GM23338 (cell line): Measurements from ENCODE around the gene SH3RF3. TPM values are rescaled to one million over a fixed set of nuclear protein-coding genes. Genes with fewer than 3 reads are reported as not detected.

Experiments
- JUNB ChIP-seq: IDR thresholded peaks from one replicate; pipeline ENCODE4 v1.6.1; 2016; ENCODE audit warnings: antibody characterized with exemption; ENCODE audit not compliant: unreplicated experiment
- POLR2AphosphoS5 ChIP-seq: IDR thresholded peaks from 2 replicates; pipeline ENCODE4 v1.6.1; 2016; ENCODE audit warnings: antibody characterized with exemption, low read depth
- polyA plus RNA-seq: library from polyadenylated mRNA; unstranded; fragments of >200 nt; fragmentation: Nextera tagmentation; extraction: Ambion mirVana; gene quantifications from 2 replicates; pipeline ENCODE4 v1.2.1, GENCODE V29; 2016
- total RNA-seq: library from RNA; depleted of rRNA; stranded (reverse); fragments of >200 nt; shearing (Covaris generic); gene quantifications from 2 replicates; pipeline ENCODE4 v1.2.3, GENCODE V29; 2014
- TF ChIP-seq, protein P1 (sequence below): fragments of 250-450 bp; sonication (Bioruptor Pico); IDR thresholded peaks from 2 replicates; pipeline ENCODE4 v1.5.0; 2020; ENCODE audit warnings: mild to moderate bottlenecking, moderate library complexity
- TF ChIP-seq, protein P2 (sequence below): IDR thresholded peaks from one replicate; pipeline ENCODE4 v1.6.1; 2018; ENCODE audit warnings: antibody characterized with exemption; ENCODE audit not compliant: unreplicated experiment
- TF ChIP-seq, protein P3 (sequence below): IDR thresholded peaks from 2 replicates; pipeline ENCODE4 v1.6.1; 2016; ENCODE audit warnings: antibody characterized with exemption

SH3RF3 gene
- total and polyA plus RNA-seq, 2 experiments from 2014 or later: 0.11 to 0.63 TPM

GRCh38 chr2:109261906-109262631 lies 133.1 kb downstream of the SH3RF3 start (continued):
- TF ChIP-seq, protein P1, sequence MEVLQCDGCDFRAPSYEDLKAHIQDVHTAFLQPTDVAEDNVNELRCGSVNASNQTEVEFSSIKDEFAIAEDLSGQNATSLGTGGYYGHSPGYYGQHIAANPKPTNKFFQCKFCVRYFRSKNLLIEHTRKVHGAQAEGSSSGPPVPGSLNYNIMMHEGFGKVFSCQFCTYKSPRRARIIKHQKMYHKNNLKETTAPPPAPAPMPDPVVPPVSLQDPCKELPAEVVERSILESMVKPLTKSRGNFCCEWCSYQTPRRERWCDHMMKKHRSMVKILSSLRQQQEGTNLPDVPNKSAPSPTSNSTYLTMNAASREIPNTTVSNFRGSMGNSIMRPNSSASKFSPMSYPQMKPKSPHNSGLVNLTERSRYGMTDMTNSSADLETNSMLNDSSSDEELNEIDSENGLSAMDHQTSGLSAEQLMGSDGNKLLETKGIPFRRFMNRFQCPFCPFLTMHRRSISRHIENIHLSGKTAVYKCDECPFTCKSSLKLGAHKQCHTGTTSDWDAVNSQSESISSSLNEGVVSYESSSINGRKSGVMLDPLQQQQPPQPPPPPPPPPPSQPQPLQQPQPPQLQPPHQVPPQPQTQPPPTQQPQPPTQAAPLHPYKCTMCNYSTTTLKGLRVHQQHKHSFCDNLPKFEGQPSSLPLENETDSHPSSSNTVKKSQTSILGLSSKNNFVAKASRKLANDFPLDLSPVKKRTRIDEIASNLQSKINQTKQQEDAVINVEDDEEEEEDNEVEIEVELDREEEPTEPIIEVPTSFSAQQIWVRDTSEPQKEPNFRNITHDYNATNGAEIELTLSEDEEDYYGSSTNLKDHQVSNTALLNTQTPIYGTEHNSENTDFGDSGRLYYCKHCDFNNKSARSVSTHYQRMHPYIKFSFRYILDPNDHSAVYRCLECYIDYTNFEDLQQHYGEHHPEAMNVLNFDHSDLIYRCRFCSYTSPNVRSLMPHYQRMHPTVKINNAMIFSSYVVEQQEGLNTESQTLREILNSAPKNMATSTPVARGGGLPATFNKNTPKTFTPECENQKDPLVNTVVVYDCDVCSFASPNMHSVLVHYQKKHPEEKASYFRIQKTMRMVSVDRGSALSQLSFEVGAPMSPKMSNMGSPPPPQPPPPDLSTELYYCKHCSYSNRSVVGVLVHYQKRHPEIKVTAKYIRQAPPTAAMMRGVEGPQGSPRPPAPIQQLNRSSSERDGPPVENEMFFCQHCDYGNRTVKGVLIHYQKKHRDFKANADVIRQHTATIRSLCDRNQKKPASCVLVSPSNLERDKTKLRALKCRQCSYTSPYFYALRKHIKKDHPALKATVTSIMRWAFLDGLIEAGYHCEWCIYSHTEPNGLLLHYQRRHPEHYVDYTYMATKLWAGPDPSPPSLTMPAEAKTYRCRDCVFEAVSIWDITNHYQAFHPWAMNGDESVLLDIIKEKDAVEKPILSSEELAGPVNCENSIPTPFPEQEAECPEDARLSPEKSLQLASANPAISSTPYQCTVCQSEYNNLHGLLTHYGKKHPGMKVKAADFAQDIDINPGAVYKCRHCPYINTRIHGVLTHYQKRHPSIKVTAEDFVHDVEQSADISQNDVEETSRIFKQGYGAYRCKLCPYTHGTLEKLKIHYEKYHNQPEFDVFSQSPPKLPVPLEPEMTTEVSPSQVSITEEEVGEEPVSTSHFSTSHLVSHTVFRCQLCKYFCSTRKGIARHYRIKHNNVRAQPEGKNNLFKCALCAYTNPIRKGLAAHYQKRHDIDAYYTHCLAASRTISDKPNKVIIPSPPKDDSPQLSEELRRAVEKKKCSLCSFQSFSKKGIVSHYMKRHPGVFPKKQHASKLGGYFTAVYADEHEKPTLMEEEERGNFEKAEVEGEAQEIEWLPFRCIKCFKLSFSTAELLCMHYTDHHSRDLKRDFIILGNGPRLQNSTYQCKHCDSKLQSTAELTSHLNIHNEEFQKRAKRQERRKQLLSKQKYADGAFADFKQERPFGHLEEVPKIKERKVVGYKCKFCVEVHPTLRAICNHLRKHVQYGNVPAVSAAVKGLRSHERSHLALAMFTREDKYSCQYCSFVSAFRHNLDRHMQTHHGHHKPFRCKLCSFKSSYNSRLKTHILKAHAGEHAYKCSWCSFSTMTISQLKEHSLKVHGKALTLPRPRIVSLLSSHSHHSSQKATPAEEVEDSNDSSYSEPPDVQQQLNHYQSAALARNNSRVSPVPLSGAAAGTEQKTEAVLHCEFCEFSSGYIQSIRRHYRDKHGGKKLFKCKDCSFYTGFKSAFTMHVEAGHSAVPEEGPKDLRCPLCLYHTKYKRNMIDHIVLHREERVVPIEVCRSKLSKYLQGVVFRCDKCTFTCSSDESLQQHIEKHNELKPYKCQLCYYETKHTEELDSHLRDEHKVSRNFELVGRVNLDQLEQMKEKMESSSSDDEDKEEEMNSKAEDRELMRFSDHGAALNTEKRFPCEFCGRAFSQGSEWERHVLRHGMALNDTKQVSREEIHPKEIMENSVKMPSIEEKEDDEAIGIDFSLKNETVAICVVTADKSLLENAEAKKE (CRISPR knock-in tag): no peak
- TF ChIP-seq, protein P2, sequence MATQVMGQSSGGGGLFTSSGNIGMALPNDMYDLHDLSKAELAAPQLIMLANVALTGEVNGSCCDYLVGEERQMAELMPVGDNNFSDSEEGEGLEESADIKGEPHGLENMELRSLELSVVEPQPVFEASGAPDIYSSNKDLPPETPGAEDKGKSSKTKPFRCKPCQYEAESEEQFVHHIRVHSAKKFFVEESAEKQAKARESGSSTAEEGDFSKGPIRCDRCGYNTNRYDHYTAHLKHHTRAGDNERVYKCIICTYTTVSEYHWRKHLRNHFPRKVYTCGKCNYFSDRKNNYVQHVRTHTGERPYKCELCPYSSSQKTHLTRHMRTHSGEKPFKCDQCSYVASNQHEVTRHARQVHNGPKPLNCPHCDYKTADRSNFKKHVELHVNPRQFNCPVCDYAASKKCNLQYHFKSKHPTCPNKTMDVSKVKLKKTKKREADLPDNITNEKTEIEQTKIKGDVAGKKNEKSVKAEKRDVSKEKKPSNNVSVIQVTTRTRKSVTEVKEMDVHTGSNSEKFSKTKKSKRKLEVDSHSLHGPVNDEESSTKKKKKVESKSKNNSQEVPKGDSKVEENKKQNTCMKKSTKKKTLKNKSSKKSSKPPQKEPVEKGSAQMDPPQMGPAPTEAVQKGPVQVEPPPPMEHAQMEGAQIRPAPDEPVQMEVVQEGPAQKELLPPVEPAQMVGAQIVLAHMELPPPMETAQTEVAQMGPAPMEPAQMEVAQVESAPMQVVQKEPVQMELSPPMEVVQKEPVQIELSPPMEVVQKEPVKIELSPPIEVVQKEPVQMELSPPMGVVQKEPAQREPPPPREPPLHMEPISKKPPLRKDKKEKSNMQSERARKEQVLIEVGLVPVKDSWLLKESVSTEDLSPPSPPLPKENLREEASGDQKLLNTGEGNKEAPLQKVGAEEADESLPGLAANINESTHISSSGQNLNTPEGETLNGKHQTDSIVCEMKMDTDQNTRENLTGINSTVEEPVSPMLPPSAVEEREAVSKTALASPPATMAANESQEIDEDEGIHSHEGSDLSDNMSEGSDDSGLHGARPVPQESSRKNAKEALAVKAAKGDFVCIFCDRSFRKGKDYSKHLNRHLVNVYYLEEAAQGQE: no peak
- TF ChIP-seq, protein P3, sequence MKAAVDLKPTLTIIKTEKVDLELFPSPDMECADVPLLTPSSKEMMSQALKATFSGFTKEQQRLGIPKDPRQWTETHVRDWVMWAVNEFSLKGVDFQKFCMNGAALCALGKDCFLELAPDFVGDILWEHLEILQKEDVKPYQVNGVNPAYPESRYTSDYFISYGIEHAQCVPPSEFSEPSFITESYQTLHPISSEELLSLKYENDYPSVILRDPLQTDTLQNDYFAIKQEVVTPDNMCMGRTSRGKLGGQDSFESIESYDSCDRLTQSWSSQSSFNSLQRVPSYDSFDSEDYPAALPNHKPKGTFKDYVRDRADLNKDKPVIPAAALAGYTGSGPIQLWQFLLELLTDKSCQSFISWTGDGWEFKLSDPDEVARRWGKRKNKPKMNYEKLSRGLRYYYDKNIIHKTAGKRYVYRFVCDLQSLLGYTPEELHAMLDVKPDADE: no peak
- TF ChIP-seq JUNB: no peak
- TF ChIP-seq POLR2AphosphoS5: no peak
